ENCODE data around the gene EDN1.
"Not testable (repeated sequence)": the region's sequence is repeated elsewhere in the genome, so short reads cannot be mapped to it uniquely, and the experiment has no call there.

Gene EDN1

DNA sequence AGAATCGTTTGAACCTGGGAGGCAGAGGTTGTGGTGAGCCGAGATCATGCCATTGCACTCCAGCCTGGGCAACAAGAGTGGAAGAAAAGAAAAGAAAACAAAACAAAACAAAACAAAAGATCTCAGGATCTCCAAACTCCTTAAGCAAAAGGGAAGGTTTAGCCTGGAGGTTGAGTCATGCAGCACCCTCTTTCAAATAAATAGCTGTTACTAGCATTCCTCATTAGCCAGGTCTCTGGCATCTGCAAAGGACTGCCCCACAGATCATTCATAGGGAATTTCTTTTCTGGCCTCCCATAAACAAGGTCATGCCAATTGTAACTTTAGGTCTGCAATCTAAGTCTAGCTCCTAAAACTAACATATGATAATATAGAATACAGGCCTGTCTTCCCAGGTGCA, 37.2 kb downstream of the EDN1 start:
- no peaks in the 10 kb centered on the region for H3K36me3 Mint-ChIP-seq (ENCODE audit: insufficient read depth)
- H3K27me3 Mint-ChIP-seq: peaks cover 41% of the 10 kb centered on the region
- no peaks in the 10 kb centered on the region for H3K4me1 Mint-ChIP-seq
- DNase-seq (ENCODE audit: low spot score in 2 of 2): no peak
- ATAC-seq (replicated peaks; ENCODE audit: extremely low read depth, poor library complexity, severe bottlenecking): no peak
- no peak overlapping the region for H3K4me3 Mint-ChIP-seq
- no peak overlapping the region for H3K27ac Mint-ChIP-seq (ENCODE audit: low read depth)
- no peaks in the 10 kb centered on the region for H3K9me3 Mint-ChIP-seq

- DNase-seq (ENCODE audit: low spot score in 2 of 2) (no peak), ATAC-seq (replicated peaks; ENCODE audit: extremely low read depth, poor library complexity, severe bottlenecking) (no peak)
- H3K27ac Mint-ChIP-seq (ENCODE audit: low read depth): no peak overlapping the region
- no peaks in the 10 kb centered on the region for H3K4me1 Mint-ChIP-seq
- H3K9me3 Mint-ChIP-seq: no peaks in the 10 kb centered on the region
- H3K27me3 Mint-ChIP-seq: peaks cover 41% of the 10 kb centered on the region
- no peaks in the 10 kb centered on the region for H3K36me3 Mint-ChIP-seq (ENCODE audit: insufficient read depth)
- H3K4me3 Mint-ChIP-seq: no peak overlapping the region
These were observed 37.8 kb downstream of the EDN1 start for GRCh38 chr6:12327988-12328387.

GRCh38 chr6:12328701-12329100, 38.5 kb downstream of the EDN1 start:
- ATAC-seq (replicated peaks; ENCODE audit: extremely low read depth, poor library complexity, severe bottlenecking) (no peak), DNase-seq (ENCODE audit: low spot score in 2 of 2) (no peak)
- no peaks in the 10 kb centered on the region for H3K36me3 Mint-ChIP-seq (ENCODE audit: insufficient read depth)
- no peaks in the 10 kb centered on the region for H3K4me1 Mint-ChIP-seq
- H3K27ac Mint-ChIP-seq (ENCODE audit: low read depth): no peak overlapping the region
- peaks cover 41% of the 10 kb centered on the region for H3K27me3 Mint-ChIP-seq
- no peak overlapping the region for H3K4me3 Mint-ChIP-seq
- no peaks in the 10 kb centered on the region for H3K9me3 Mint-ChIP-seq

DNA sequence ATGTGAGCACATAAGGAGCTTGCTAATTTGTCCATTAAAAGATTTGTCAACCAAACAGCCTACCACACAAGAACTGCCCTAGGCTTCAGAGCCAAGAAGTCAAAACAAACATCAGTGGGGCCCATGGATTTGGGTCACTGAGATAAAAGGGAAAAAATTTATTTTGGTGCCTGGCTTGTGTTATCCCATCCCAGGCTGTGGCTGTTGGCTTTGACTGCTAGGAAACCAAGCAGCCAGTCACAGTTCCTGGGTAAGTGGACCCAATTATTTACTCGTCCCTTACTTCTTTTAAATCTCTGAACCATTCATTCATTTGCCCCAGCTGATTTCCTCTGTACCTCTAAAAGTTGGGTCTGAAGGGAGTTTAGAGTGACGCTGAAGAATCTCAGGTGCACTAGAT, 41.3 kb downstream of the EDN1 start:
- H3K4me3 Mint-ChIP-seq: no peak overlapping the region
- H3K9me3 Mint-ChIP-seq: no peaks in the 10 kb centered on the region
- ATAC-seq (replicated peaks; ENCODE audit: extremely low read depth, poor library complexity, severe bottlenecking): no peak
- no peaks in the 10 kb centered on the region for H3K4me1 Mint-ChIP-seq
- no peaks in the 10 kb centered on the region for H3K36me3 Mint-ChIP-seq (ENCODE audit: insufficient read depth)
- H3K27me3 Mint-ChIP-seq: peaks cover 24% of the 10 kb centered on the region
- no peak for DNase-seq (ENCODE audit: low spot score in 2 of 2)
- H3K27ac Mint-ChIP-seq (ENCODE audit: low read depth): no peak overlapping the region

- Mint-ChIP-seq H3K9me3 (no peaks in the 10 kb centered on the region), H3K27me3 (peaks cover 18% of the 10 kb centered on the region), H3K4me1 (no peaks in the 10 kb centered on the region), H3K4me3 (no peak overlapping the region), H3K36me3 (ENCODE audit: insufficient read depth) (no peaks in the 10 kb centered on the region), H3K27ac (ENCODE audit: low read depth) (no peak overlapping the region)
- no peak for ATAC-seq (replicated peaks; ENCODE audit: extremely low read depth, poor library complexity, severe bottlenecking)
- DNase-seq (ENCODE audit: low spot score in 2 of 2): no peak
These were observed 42.0 kb downstream of the EDN1 start for GRCh38 chr6:12331951-12332749.

- not testable (repeated sequence) for H3K27ac Mint-ChIP-seq (ENCODE audit: low read depth); ATAC-seq (replicated peaks; ENCODE audit: extremely low read depth, poor library complexity, severe bottlenecking); H3K4me1 Mint-ChIP-seq; H3K36me3 Mint-ChIP-seq (ENCODE audit: insufficient read depth); H3K9me3 Mint-ChIP-seq; H3K4me3 Mint-ChIP-seq; DNase-seq (ENCODE audit: low spot score in 2 of 2)
- peaks cover 15% of the 10 kb centered on the region for H3K27me3 Mint-ChIP-seq
These were observed 42.6 kb downstream of the EDN1 start for GRCh38 chr6:12332750-12333079.

DNA sequence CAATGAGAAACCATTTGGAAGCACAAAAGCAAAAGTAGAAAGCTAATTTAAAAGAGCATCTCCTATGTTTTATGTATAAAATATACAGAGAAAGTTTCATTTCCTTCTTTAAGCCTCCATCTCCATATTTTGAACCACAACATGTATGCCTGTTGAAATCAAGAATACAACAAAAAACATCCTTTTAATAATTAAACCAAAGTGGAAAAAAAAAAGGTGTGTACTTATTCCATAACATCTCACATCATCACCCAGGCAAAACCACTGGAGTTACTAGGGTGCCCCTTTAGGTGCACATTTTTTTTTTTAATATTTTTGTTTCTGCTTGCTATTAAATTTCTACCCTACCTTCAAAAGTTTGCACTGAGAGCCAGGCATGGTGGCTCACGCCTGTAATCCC, 43.0 kb downstream of the EDN1 start:
- Mint-ChIP-seq H3K27me3 (peaks cover 11% of the 10 kb centered on the region), H3K4me3 (no peak overlapping the region), H3K4me1 (no peaks in the 10 kb centered on the region)

GRCh38 chr6:12334526-12335130, 44.5 kb downstream of the EDN1 start:
- H3K4me3 Mint-ChIP-seq: no peak overlapping the region
- no peaks in the 10 kb centered on the region for H3K9me3 Mint-ChIP-seq
- peaks cover 7% of the 10 kb centered on the region for H3K27me3 Mint-ChIP-seq
- ATAC-seq (replicated peaks; ENCODE audit: extremely low read depth, poor library complexity, severe bottlenecking): no peak
- DNase-seq (ENCODE audit: low spot score in 2 of 2): no peak
- H3K36me3 Mint-ChIP-seq (ENCODE audit: insufficient read depth): no peaks in the 10 kb centered on the region
- H3K27ac Mint-ChIP-seq (ENCODE audit: low read depth): no peak overlapping the region
- no peaks in the 10 kb centered on the region for H3K4me1 Mint-ChIP-seq

More for the DNA sequence above, 43.0 kb downstream of the EDN1 start:
- H3K9me3 Mint-ChIP-seq: no peaks in the 10 kb centered on the region
- H3K27ac Mint-ChIP-seq (ENCODE audit: low read depth): no peak overlapping the region
- H3K36me3 Mint-ChIP-seq (ENCODE audit: insufficient read depth): no peaks in the 10 kb centered on the region
- no peak for ATAC-seq (replicated peaks; ENCODE audit: extremely low read depth, poor library complexity, severe bottlenecking)
- DNase-seq (ENCODE audit: low spot score in 2 of 2): no peak

DNA sequence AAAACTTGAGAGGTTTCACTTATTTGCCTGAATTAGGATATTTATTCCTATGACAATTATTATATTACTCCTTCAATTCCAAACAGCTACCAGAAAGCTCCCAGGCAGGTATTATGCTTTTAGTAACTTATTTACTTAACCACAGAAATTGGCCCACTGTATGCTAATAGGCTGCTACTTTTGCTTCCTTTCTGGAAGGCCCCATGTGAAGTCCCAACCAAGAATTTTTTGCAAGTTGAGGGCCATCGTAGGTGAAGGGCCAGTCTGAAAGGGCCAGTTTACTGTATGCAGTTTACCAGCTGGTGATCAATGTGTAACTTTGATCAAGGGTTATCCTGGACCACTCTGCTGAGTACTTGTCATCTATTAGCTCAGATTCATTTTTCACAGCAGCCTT, 45.0 kb downstream of the EDN1 start:
- no peaks in the 10 kb centered on the region for H3K9me3 Mint-ChIP-seq
- H3K36me3 Mint-ChIP-seq (ENCODE audit: insufficient read depth): no peaks in the 10 kb centered on the region
- peaks cover 12% of the 10 kb centered on the region for H3K27me3 Mint-ChIP-seq
- DNase-seq (ENCODE audit: low spot score in 2 of 2) (no peak), ATAC-seq (replicated peaks; ENCODE audit: extremely low read depth, poor library complexity, severe bottlenecking) (no peak)
- no peak overlapping the region for H3K27ac Mint-ChIP-seq (ENCODE audit: low read depth)
- H3K4me1 Mint-ChIP-seq: no peaks in the 10 kb centered on the region
- no peak overlapping the region for H3K4me3 Mint-ChIP-seq

GRCh38 chr6:12335717-12336116, 45.6 kb downstream of the EDN1 start:
- H3K27me3 Mint-ChIP-seq: peaks cover 15% of the 10 kb centered on the region
- ATAC-seq (replicated peaks; ENCODE audit: extremely low read depth, poor library complexity, severe bottlenecking) (no peak), DNase-seq (ENCODE audit: low spot score in 2 of 2) (no peak)
- H3K36me3 Mint-ChIP-seq (ENCODE audit: insufficient read depth): no peaks in the 10 kb centered on the region
- H3K27ac Mint-ChIP-seq (ENCODE audit: low read depth): no peak overlapping the region
- no peaks in the 10 kb centered on the region for H3K4me1 Mint-ChIP-seq
- no peak overlapping the region for H3K4me3 Mint-ChIP-seq
- H3K9me3 Mint-ChIP-seq: no peaks in the 10 kb centered on the region

DNA sequence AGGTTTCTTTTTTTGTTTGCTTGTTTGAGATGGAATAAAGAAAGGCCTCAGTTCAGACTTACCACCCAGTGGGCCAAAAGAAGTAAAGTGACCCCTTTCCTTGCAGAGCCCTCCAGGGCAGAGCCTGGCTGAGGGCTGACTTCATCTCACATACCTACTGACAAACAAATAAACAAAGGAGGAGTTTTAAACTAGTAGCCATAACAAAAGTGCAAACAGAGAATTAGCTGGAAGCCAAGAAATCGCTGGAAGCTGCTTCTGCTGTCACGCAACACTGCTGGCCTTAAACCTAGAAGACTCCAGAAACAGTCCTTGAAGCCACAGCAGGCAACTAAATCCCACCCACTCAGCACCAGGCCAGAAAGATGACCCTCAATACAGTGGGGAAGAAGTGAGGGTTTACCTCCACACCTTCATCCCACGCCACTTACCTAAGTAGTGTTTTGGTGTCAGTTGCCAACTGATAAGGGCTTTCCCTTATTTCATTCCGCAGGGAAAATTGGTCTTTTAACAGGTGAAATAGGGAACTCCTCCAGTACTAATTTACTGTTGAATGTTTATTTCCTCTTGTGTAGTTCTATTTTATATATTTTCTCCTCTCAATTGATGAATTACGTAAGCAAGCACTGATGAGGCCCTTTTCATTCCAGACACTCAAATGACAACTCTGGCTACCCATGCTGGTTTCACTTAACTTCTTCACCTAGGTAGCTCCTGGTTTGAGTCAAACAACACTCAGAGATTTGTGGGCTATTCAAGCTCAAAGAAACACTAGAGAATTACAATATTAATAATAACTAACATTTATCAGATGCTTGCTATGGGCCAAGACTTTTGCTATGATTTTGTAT, 46.2 kb downstream of the EDN1 start:
- ATAC-seq (replicated peaks; ENCODE audit: extremely low read depth, poor library complexity, severe bottlenecking) (no peak), DNase-seq (ENCODE audit: low spot score in 2 of 2) (no peak)
- no peaks in the 10 kb centered on the region for H3K36me3 Mint-ChIP-seq (ENCODE audit: insufficient read depth)
- peaks cover 19% of the 10 kb centered on the region for H3K27me3 Mint-ChIP-seq
- no peak overlapping the region for H3K27ac Mint-ChIP-seq (ENCODE audit: low read depth)
- H3K4me1 Mint-ChIP-seq: no peaks in the 10 kb centered on the region
- no peaks in the 10 kb centered on the region for H3K9me3 Mint-ChIP-seq
- H3K4me3 Mint-ChIP-seq: no peak overlapping the region

GRCh38 chr6:12339022-12339421, 48.9 kb downstream of the EDN1 start:
- no peak overlapping the region for H3K4me3 Mint-ChIP-seq
- no peak overlapping the region for H3K27ac Mint-ChIP-seq (ENCODE audit: low read depth)
- H3K27me3 Mint-ChIP-seq: peaks cover 28% of the 10 kb centered on the region
- ATAC-seq (replicated peaks; ENCODE audit: extremely low read depth, poor library complexity, severe bottlenecking): no peak
- H3K36me3 Mint-ChIP-seq (ENCODE audit: insufficient read depth): no peaks in the 10 kb centered on the region
- H3K4me1 Mint-ChIP-seq: no peaks in the 10 kb centered on the region
- no peaks in the 10 kb centered on the region for H3K9me3 Mint-ChIP-seq
- DNase-seq (ENCODE audit: low spot score in 2 of 2): no peak
